ENCODE data around the gene CYP26C1.

DNA sequence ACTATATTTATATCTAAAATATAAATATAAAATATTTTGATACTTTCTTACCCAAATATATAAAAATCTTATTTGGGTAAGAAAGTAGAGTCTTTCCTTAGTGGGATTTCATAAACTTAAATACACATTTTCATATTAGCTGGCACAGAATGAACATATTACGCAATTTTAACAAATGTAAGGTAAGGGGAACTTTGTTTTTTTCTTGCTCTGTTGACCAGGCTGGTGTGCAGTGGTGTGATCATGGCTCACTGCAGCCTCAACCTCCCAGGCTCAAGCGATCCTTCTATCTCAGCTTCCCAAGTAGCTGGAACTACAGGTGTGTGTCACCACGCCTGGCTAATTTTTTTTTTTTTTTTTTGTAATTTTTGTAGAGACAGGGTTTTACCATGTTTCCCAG, 31.4 kb downstream of the CYP26C1 start:
- TF ChIP-seq, protein P1, sequence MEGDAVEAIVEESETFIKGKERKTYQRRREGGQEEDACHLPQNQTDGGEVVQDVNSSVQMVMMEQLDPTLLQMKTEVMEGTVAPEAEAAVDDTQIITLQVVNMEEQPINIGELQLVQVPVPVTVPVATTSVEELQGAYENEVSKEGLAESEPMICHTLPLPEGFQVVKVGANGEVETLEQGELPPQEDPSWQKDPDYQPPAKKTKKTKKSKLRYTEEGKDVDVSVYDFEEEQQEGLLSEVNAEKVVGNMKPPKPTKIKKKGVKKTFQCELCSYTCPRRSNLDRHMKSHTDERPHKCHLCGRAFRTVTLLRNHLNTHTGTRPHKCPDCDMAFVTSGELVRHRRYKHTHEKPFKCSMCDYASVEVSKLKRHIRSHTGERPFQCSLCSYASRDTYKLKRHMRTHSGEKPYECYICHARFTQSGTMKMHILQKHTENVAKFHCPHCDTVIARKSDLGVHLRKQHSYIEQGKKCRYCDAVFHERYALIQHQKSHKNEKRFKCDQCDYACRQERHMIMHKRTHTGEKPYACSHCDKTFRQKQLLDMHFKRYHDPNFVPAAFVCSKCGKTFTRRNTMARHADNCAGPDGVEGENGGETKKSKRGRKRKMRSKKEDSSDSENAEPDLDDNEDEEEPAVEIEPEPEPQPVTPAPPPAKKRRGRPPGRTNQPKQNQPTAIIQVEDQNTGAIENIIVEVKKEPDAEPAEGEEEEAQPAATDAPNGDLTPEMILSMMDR (IDR thresholded peaks at IDR 0.05; ENCODE audit: low read length): no peak
- TF ChIP-seq EZH2 (IDR thresholded peaks at IDR 0.05; ENCODE audit: borderline replicate concordance, low read length): no peak
